WTC11 (cell line): ENCODE results near the gene SERPINI2.
"Not testable (repeated sequence)": the region's sequence is repeated elsewhere in the genome, so short reads cannot be mapped to it uniquely, and the experiment has no call there.

Experiments used
- AR ChIP-seq: fragments of 250-450 bp; sonication (Bioruptor Pico); IDR thresholded peaks from 2 replicates; pipeline ENCODE4 v1.9.0; 2021; ENCODE audit warnings: mild to moderate bottlenecking
- FOXP1 ChIP-seq: sonication (generic); formaldehyde crosslinking; IDR thresholded peaks from 2 replicates; pipeline ENCODE4 v1.8.0; 2022; ENCODE audit warnings: missing genetic modification reagents, mild to moderate bottlenecking, moderate library complexity, borderline replicate concordance
- MXD4 ChIP-seq: fragments of 250-450 bp; sonication (Bioruptor Pico); IDR thresholded peaks from 2 replicates; pipeline ENCODE4 v1.8.0; 2021; ENCODE audit warnings: mild to moderate bottlenecking, moderate library complexity, borderline replicate concordance
- ZNF532 ChIP-seq: fragments of 250-450 bp; sonication (Bioruptor Pico); IDR thresholded peaks from 2 replicates; pipeline ENCODE4 v1.9.0; 2021; ENCODE audit warnings: mild to moderate bottlenecking, borderline replicate concordance

- not testable (repeated sequence) for TF ChIP-seq AR, MXD4, FOXP1, ZNF532 (CRISPR knock-in tag)
Observed at GRCh38 chr3:167426962-167427361, 46.9 kb downstream of the SERPINI2 start.
